VCaP (cell line): ENCODE measurements around the gene BRPF3.

Experiments used
- H3K27ac ChIP-seq: fragments of 450-650 bp; 2 replicates; pipeline ENCODE4 v1.5.1; 2017
- CTCF ChIP-seq: fragments of 450-650 bp; conservative IDR thresholded peaks from 2 replicates; pipeline ENCODE4 v1.5.1; 2017; ENCODE audit warnings: mild to moderate bottlenecking, moderate library complexity

BRPF3 gene

GRCh38 chr6:36169023-36170007, 27.2 kb upstream of the BRPF3 start:
- H3K27ac ChIP-seq: no peak overlapping the region
- TF ChIP-seq CTCF: no peak

GRCh38 chr6:36170704-36171103, 25.8 kb upstream of the BRPF3 start:
- H3K27ac ChIP-seq: no peak overlapping the region
- no peak for TF ChIP-seq CTCF

- no peak overlapping the region for H3K27ac ChIP-seq
- TF ChIP-seq CTCF: no peak
Measured at GRCh38 chr6:36171573-36171972, 25.0 kb upstream of the BRPF3 start.

- no peak overlapping the region for H3K27ac ChIP-seq
- no peak for TF ChIP-seq CTCF
Measured at GRCh38 chr6:36177166-36177565, 19.4 kb upstream of the BRPF3 start.

DNA sequence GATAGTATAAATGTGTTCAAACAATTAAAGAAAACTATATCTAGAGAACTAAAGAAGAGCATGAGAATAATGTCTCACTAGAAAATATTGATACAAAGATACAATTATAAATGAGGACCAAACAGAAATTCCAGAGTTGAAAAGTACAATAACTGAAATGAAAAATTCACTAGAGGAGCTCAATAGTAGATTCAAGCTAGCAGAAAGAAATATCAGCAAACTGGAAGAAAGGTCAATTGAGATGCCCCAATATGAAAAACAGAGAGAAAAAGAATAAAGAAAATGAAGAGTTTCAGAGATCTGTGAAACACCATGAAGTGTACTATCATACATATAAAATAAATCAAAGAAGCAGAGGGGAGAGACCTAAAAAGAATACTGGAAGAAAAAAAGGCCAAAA, 18.0 kb upstream of the BRPF3 start:
- H3K27ac ChIP-seq: no peak overlapping the region
- TF ChIP-seq CTCF: no peak

GRCh38 chr6:36180126-36180525, 16.4 kb upstream of the BRPF3 start:
- TF ChIP-seq CTCF: no peak
- H3K27ac ChIP-seq: no peak overlapping the region

- TF ChIP-seq CTCF: no peak
- no peak overlapping the region for H3K27ac ChIP-seq
Measured at GRCh38 chr6:36184311-36184710, 12.2 kb upstream of the BRPF3 start.
